ENCODE results near the gene CPSF4L. TPM values are rescaled to one million over a fixed set of nuclear protein-coding genes. Genes with fewer than 3 reads are reported as not detected.

Gene CPSF4L
- total and polyA plus RNA-seq, 2 of the 13 experiments (the other 11 are each of a cell fraction or from before 2014, with no cell fraction given), result 0.73 to 1.6 TPM

- TF ChIP-seq FOSL2 (CRISPR knock-in tag; IDR thresholded peaks at IDR 0.05) (peak; percentile 80), CHCHD3 (CRISPR knock-in tag; IDR thresholded peaks at IDR 0.05) (no peak), SALL1 (CRISPR knock-in tag; IDR thresholded peaks at IDR 0.05) (peak; percentile 42), RFX3 (CRISPR knock-in tag; IDR thresholded peaks at IDR 0.05) (no peak), FOXK2 (IDR thresholded peaks at IDR 0.05) (peak; percentile 25; the same call in 1 of the 2 replicates), TBX2 (CRISPR knock-in tag; IDR thresholded peaks at IDR 0.05; ENCODE audit: borderline replicate concordance) (peak; percentile 71), KMT2A (CRISPR knock-in tag; IDR thresholded peaks at IDR 0.05) (no peak; the same call in 1 of the 2 replicates), POLR2AphosphoS5 (IDR thresholded peaks at IDR 0.05; ENCODE audit: low read depth, low read length) (no peak), ELF4 (CRISPR knock-in tag; IDR thresholded peaks at IDR 0.05; ENCODE audit: borderline replicate concordance) (no peak), MIER3 (CRISPR knock-in tag; IDR thresholded peaks at IDR 0.05; ENCODE audit: borderline replicate concordance) (peak; percentile 26; the same call in 1 of the 2 replicates), NR2F2 (IDR thresholded peaks at IDR 0.05; ENCODE audit: borderline replicate concordance, low read depth) (peak; percentile 42; the same call in 1 of the 2 replicates), ZMYM3 (CRISPR knock-in tag; IDR thresholded peaks at IDR 0.05) (no peak), GMEB1 (CRISPR knock-in tag; IDR thresholded peaks at IDR 0.05; ENCODE audit: borderline replicate concordance) (no peak), LRRFIP1 (CRISPR knock-in tag; conservative IDR thresholded peaks at IDR 0.05) (no peak), ZNF275 (CRISPR knock-in tag; IDR thresholded peaks at IDR 0.05; ENCODE audit: borderline replicate concordance) (peak; percentile 16; the same call in 1 of the 2 replicates), FOXJ3 (CRISPR knock-in tag; IDR thresholded peaks at IDR 0.05; ENCODE audit: borderline replicate concordance) (0 out of 2 replicates have a peak, but pooled peaks have one; percentile 63), ATF5 (CRISPR knock-in tag; IDR thresholded peaks at IDR 0.05; ENCODE audit: low read depth) (no peak), ZNF280B (CRISPR knock-in tag; IDR thresholded peaks at IDR 0.05; ENCODE audit: borderline replicate concordance) (no peak), SAP130 (CRISPR knock-in tag; IDR thresholded peaks at IDR 0.05; ENCODE audit: low read depth) (peak; percentile 73), ZMAT5 (CRISPR knock-in tag; IDR thresholded peaks at IDR 0.05; ENCODE audit: borderline replicate concordance, low read depth) (no peak), REL (CRISPR knock-in tag; conservative IDR thresholded peaks at IDR 0.05) (no peak)
Measured at GRCh38 chr17:73203135-73203787, 58.4 kb downstream of the CPSF4L start (continued).

Measured in HepG2 (cell line).